Cerebellar cortex (tissue), 1 donor: Measurements from ENCODE around the gene CNTLN.
"Not testable (repeated sequence)": the region's sequence is repeated elsewhere in the genome, so short reads cannot be mapped to it uniquely, and the experiment has no call there.

Experiments
- DNase-seq: peaks from one replicate; pipeline ENCODE4 v3.0.0-alpha.2; 2015; ENCODE audit warnings: low spot score

The CNTLN gene

DNA sequence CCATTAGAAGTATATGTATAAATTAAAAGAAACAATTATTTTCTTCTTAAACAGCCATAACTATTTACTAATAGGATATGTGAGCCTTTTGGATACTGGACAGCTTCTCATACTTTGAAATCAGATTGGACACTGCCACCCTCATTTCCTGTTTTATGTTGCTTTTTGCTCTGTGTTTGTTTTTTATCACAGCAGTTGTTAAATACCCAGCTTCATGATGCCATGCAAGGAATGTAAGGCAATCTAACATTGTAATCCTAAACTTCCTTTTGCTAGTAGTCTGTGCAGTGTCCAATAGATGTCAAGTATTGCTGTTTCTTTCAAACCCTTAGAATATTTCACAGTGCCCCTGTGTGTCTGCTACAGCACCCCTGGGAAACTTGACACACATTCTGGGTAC is 56.2 kb downstream of the CNTLN start:
- DNase-seq, result no peak

DNA sequence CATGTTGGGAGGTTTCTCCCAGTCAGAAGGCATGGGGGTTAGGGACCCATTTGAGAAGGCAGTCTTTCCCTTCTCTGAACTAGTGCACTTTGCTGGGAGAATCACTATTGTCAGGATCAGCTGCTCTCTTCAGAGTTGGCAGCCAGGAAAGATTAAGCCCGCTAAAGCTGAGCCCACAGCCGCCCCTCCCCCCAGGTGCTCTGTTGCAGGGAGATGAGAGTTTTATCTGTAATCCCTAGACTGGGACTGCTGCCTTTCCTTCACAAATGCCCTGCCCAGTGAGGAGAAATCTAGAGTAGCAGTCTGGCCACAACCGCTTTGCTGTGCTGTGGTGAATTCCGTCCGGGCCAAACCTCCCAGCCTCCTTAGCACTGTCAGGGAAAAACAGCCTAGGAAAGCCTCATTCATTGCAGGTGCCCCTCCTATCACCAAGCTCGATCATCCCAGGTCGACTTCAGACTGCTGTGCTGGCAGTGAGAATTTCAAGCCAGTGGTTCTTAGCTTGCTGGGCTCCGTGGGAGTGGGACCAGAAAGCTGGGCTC is 69.8 kb downstream of the CNTLN start:
- no peak for DNase-seq

DNA sequence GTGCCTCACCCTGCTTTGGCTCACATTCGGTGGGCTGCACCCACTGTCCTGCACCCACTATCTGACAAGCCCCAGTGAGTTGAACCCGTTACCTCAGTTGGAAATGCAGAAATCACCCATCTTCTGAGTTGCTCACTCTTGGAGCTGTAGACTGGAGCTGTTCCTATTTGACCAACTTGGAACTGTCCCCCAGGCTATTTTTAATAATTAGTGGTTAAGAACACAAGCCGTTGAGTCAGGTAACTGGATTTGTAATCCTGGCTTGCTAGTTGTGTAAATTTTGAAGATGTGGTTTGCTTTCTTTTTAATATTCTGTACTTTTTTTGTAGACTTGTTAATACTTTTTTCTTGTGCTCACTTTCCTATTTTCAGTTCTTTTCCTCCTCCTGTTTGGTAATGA is 81.2 kb downstream of the CNTLN start:
- no peak for DNase-seq

DNA sequence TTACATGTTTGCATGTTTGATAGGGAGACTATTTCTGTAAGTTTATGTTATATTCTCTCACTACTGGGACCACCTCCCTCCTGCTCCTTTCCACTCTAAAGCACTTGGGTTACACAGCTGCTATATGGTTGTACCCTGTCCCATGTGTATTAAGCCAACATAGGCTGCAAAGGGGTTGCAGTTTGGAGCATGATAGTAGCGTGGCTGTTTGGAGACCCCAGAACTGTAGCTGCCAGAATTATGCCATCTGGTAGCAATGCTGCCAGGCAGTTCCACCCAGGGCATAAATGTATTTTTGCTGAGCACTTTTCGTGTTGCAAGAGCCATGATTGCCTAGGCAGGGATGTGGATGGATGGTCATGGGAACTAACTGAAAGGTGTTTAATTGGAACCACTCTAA is 81.8 kb downstream of the CNTLN start:
- no peak for DNase-seq

DNA sequence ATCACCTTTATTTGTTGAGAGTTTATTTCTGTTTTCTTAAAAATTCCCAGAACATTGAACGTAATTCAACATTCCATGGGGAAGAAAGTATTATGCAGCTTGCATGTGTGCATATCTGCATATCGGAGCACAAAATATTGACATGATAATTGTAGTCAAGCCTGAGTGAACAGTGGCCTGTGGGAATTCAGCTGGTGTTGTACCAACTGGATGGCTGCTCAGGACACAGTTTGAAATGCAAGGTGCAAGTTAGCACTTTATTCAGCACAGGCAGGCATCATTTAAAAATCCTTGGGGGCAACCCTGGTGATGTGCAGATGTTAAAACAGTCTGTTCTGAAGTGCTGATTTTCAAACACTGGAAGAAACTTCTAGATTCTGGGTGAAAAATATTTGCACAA is 82.4 kb downstream of the CNTLN start:
- DNase-seq, result no peak

DNA sequence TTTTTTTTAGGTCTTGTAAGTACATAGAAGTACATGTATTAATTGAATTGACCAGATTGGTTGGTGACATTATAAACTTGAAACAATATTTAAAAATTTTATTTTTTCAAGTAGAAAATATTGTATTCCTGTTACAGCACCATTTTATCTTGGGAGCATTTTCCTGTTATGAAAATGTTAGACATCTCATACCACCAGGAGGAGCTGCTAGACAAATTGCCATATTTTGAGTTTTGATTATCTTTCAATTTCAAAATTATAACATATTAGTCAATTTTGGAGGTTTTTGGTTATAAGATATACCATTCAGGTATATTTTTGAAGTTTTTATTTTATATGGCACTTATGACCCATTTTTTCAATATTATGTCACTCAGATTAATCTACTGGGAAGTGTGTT is 84.4 kb downstream of the CNTLN start:
- no peak for DNase-seq

DNA sequence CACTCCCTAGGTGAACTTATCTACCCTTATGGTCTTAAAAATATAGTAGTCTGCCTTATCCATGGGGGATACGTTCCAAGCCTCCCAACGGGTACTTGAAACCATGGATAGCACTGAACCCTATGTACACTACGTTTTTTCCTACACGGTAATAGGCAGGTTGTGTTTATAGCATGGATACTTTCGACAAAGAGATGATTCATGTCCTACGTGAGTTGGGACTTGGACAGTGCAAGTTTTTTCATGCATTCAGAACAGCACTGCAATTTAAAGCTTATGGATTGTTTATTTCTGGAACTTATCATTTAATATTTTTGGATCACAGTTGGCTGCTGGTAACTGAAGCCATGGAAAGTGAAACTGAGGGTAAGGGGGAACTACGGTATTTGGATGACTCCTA is 88.1 kb downstream of the CNTLN start:
- no peak for DNase-seq

DNA sequence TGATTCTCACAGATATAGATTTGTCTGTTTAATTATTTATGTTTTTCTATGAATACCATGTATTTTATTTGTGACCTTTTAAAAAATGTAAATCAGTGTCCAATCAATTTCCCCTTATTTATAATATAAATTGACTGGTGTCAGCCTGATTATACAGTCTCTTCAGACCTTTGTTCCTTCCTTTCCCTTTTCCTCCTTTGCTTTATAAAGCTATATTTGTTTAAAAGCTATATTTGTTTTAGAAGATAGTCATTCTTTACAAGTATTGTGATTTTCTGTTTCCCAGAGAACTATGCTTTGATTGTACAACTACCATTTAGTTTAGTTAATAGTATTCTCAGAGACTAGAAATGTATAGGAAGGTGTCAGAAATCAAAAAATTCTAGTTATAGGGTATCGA is 90.6 kb downstream of the CNTLN start:
- DNase-seq, result no peak

DNA sequence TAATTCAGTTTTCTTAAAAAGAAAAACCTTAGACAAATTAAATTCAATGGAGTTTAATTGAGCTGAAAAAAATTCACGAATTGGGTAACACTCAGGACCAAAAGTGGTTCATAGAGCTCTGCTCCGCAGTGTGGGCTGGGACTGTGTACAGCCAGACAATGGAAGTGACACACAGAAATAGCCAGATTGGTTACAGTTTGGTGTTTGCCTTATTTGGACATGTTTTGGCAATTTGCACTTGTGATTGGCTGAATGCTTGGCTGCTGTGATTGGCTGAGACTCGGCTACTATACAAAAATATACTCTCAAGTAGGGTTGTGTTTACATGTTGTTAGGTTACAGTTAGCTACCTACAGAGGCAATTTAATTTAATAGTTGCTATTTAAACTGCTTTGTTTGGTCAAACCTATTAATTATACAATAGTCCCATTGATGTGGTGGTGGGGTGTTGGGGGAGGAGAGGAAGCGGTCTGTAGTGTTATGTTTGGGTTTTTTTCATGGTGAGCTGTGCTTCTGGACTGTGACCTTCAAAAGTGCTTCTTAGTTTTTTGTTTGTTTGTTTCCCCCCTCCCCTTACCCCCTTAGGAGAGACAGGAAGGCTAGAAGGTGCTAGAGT is 95.2 kb downstream of the CNTLN start:
- no peak for DNase-seq

DNA sequence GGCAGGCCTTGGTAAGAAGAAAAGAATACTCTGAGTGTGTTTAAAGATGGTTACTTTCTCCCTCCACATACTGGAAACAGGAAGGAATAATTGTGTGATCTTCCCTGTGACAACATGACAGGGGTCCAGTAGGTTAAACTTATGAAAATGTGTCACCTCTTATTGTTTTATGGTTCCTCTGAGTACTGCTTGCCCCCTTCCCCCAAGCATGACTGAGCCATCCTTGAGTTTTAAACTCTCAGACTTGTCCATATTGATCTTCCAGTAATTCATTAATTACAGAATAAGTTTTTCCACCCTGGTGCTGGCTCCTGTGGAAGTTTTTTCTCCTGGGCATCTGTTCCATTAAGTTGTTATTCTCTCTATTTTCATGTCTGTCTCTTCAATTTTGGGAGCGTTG is 95.8 kb downstream of the CNTLN start:
- DNase-seq, result no peak

DNA sequence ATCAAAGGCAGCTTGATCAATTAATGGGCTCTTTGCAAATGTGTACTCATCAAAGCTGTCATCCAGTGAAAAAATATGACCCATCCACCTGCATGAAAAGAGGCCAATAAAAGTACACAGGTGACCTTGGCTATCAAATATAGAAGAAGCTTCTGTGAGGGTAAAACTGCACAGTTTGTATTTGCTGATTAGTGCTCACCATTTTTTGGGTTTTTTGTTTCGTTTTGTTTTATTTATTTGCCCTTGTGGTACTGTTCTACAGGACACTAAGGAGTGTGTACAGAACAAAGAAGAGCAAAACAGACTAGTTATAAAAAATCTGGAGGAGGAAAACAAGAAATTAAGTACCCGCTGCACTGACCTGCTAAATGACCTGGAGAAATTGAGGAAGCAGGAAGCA is 101.3 kb downstream of the CNTLN start:
- no peak for DNase-seq

DNA sequence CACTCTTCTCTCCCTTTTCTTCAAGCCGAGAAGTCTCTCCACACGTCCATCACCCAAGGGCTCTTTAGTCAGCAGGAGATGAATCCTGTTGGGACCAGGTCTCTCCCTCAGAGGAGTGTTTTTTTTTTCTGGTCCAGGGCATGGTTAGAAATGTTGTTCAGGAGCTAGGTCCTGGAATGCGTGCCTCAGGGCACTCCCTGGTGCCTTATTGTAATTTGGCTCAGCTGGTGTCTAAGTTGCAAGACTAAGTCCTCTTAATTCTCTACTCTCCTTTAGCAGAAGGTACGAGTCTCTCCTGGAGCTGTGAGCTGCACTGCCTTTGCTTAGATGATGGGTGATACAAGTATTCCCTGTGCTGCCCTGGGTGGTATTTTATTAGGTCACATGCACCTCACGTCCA is 111.9 kb downstream of the CNTLN start:
- no peak for DNase-seq

DNA sequence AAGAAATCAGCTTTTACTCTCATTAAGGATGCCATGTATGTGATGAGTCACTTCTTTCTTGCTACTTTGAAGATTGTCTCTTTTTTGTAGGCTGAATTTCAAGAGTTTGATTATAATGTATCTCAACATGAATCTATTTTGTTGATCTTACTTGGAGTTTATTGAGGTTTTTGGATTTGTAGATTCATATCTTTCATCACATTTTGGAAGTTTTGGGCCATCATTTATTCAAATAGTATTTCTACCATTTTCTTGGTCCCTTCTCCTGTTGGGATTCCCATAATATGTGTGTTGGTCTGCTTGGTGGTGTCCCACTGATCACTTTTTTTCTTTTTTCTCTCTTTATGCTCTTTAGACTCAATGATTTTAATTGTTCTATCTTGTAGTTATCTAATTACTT is 116.3 kb downstream of the CNTLN start:
- DNase-seq, result no peak

DNA sequence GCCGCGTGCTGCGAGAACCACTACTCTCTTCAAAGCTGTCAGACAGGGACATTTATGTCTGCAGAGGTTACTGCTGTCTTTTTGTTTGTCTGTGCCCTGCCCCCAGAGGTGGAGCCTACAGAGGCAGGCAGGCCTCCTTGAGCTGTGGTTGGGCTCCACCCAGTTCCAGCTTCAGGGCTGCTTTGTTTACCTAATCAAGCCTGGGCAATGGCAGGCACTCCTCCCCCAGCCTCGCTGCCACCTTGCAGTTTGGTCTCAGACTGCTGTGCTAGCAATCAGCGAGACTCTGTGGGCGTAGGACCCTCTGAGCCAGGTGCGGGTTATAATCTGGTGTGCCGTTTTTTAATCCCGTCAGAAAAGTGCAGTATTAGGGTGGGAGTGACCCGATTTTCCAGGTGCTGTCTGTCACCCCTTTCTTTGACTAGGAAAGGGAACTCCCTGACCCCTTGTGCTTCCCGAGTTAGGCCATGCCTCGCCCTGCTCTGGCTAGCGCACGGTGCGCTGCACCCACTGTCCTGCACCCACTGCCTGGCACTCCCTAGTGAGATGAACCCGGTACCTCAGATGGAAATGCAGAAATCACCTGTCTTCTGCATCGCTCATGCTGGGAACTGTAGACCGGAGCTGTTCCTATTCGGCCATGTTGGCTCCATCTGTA is 133.8 kb downstream of the CNTLN start:
- DNase-seq, result not testable (repeated sequence)

DNA sequence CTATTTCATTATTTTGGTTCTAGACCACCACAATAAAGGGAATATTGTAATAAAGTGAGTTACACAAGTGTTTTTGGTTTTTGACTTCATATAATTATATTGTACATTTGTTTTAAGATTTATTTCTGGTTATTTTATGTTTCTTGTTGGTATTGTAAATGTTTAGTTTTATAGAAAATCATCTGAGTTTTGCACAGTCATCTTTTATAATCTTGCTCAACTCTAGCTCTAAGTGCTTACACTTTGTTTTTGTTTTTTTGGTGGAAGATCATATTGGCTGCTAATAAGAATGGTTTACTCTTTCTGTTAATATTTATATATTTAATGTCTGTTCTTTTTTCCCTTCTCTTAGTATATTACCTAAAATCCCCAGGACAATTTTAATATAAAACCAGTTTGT is 135.0 kb downstream of the CNTLN start:
- no peak for DNase-seq

DNA sequence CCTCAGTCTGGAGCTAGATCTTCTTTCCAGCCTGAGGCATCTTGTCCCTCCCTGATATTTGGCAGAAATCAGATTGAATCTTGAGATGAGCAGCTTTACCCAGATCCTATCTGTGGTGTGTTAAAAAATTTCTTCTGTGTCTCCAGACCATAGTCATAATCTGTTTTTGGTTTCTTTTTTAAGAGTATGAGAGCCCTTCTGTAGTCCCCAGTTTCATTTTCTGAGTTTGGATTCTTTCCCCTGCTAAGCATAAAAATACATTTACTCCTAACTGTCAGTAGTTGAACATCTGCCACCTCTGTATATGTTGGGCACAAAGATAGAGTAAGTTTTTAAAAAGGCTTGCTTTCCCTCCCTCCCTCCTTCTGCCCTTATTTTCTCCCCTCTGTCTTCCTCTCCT is 137.7 kb downstream of the CNTLN start:
- no peak for DNase-seq

DNA sequence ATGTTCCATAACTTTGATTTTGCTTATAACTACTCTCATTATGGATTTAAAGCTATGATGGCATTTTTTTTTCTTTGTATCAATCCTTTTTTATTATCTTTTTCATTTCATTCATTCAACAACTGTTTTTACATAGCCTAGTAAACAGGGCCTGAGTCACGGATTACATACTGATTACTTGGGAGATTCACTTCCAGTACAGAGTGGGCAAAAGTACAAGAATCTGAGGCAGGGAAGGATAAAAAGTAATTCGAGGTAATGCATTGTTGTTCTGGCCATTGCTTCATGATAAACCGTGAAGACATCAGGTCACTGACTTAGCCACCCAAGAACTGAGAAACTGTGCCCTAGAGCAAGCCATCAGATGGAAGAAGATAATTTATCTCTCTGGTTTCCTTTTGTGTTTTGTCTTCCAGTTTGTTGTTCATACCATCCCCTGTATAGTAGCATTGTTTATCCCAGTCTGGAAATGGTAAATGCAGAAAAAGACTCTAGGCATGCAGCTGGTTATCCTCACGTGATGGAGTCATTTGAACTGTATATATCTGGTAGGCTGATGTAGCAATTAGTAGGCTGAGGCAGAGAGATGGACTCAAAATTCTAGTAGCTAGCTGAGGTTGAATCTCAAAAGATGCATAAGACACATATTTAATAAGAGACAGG is 145.6 kb downstream of the CNTLN start:
- DNase-seq, result no peak

DNA sequence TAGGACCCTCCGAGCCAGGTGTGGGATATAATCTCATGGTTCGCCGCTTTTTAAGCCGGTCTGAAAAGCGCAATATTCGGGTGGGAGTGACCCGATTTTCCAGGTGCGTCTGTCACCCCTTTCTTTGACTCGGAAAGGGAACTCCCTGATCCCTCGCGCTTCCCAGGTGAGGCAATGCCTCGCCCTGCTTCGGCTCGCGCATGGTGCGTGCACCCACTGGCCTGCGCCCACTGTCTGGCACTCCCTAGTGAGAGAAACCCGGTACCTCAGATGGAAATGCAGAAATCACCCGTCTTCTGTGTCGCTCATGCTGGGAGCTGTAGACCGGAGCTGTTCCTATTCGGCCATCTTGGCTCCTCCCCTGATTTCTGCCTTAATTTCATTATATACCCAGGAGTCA is 155.8 kb downstream of the CNTLN start:
- DNase-seq, result not testable (repeated sequence)

DNA sequence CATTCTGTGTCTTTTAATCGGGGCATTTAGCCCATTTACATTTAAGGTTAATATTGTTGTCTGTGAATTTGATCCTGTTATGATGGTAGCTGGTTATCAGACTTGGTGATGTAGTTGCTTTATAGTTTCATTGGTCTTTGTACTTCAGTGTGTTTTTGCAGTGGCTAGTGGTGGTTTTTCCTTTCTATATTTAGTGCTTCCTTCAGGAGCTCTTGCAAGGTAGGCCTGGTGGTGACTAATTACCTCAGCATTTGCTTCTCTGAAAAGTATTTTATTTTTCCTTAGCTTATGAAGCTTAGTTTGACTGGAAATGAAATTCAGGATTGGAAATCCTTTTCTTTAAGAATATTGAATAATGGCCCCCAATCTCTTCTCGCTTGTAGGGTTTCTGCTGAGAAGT is 156.9 kb downstream of the CNTLN start:
- DNase-seq, result no peak

DNA sequence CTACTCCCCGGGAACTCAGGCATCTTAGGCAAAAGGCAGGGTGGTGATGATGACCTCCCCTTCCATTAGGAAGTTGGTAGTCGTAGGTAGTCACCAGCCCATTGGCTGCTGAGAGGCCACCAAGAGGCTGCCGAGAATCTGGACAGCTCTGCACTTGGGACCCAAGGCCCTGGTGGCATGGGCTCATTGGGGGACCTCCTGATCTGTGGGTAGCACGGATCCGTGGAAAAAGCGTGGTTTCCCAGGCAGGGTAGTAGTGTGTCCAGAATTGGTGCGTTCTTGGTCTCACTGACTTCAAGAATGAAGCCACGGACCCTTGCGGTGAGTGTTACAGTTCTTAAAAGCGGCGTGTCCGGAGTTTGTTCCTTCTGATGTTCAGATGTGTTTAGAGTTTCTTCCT is 158.8 kb downstream of the CNTLN start:
- DNase-seq, result no peak

DNA sequence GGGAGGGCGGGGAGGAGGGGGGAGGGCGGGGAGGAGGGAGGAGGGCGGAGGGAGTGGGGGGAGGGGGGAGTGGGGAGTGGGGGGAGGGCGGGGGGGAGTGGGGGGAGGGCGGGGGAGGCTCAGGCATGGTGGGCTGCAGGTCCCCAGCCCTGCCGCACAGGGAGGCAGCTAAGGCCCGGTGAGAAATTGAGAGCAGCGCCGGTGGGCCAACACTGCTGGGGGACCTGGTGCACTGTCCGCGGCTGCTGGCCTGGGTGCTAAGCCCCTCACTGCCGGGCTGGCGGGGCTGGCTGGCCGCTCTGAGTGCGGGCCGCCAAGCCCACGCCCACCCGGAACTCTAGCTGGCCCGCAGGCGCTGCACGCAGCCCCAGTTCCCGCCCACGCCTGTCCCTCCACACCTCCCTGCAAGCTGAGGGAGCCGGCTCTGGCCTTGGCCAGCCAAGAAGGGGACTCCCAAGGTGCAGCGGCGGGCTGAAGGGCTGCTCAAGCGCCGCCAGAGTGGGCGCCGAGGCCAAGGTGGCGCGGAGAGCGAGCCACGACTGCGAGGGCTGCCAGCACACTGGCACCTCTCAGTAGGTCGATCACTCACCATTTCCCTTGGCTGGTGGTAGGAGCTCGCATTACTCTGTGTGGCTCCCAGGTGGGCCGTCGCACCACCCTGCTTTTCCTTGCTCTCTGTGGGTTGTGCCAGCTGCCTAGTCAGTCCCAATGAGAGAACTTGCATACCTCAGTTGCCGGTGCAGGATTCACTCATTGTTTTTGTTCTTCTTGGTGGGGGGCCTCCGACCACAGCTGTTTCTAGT is 160.2 kb downstream of the CNTLN start:
- DNase-seq, result no peak

DNA sequence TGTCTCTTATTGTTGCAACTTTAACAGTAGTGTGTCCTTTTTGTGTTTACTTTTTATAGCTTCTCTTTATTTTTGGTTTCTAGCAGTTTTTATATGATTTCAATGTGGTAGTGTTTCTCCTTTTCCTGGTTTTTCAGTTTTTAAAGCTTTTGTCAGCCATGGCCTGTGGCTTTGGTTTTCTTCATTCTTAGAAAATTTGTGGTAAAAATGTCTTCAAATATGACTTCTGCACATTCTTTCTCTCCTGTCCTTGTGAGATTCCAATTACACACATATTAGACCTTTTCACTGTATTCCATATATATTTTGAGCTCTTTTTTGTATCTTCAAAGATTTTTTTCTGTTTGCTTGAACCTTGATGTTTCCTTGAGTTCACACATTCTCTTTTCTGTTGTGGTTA is 180.5 kb downstream of the CNTLN start:
- DNase-seq, result no peak
